Stimulated activated CD8-positive, alpha-beta memory T cell treated with anti-CD3 and anti-CD28 coated beads, Interleukin-7, amount 100 ng/mL, for 24 hours (primary cell): ENCODE results near the gene KIF17.

Experiments used
- DNase-seq: peaks from one replicate; pipeline ENCODE4 v3.0.0-alpha.2; 2020; ENCODE audit warnings: low read depth

The KIF17 gene

DNA sequence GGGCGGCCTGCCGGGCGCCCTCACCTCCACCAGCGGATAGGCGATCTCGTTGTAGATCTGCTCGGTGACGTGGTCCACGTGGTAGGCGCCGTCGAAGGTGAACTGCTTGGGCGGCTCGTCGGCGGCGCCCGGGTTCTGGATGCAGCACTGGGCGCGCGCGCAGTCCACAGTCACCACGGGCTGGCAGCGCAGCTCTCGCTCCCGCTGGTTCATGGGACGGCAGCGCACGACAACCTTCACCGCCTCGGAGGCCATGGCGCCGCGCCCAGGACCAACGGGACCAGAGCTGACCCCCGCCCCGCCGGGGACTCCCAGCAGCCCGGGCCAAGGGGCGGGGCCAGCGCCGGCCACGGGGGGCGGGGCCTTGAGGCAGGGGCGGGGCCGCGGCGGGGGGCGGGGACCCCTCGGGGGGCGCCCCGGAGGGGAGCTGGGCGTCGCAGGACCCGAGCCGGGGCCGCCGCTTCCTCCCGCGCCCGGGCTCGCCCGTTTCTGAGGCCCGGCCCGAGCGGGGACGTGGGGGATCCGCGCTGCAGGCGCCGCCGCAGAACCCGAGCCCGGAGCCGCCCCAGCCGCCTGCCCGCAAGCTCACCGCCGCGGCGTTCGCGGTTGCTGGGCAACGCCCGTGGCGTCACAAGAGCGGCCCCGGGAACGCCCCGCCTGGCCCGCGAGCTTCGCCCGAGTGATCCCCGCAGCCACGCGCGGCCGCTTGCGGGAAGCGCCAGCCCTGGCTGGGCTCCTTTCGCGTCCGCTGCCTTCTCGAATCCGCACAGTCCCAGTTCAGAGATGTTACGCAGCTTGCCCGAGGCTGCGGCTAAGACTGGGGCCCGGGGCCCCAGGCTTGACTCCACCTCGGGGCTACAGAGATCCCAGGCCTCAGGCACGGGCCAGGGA lies at the start of gene KIF17:
KIF17 (minus strand) TSS at position 556 of the 891 bp plus-strand sequence; CDS start at position 255, 301 bp downstream.
- DNase-seq = no peak

DNA sequence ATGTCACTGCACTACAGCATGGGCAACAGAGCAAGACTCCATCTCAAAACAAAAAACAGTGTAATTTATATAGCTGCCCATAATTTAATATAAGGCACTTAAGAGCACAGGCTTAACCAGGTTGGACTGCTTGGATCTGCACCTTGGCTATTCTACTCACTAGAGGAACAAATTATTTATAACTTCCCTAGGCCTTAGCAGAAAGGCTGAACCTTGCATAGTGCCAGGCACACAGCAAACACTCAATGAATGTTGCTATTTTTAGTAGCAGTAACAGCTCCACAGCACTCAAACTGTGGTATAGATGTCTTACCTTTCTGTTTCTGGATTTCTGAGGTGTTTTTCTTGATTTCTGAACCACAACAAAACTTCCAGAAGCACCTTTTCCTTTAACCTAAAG lies 49.5 kb upstream of the KIF17 start:
- no peak for DNase-seq

DNA sequence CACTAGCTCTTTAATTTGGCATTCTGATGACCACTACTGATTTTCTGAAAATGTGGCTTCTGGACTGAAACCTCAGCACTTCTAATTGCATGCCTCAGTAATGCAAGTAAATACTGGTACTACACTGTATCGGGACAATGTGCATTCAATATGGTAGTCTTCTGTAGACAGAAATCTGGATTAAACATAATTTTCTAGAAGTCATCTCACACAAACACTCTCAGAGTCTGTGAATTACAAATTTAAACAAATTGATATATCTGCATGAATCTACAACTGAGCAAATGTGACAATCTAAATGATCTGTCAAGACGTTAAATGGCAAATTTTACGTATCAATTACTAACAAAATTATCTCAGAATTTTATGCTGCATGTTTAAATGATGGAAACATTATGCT lies 45.6 kb upstream of the KIF17 start:
- DNase-seq = no peak

GRCh38 chr1:20760322-20760721 lies 42.5 kb upstream of the KIF17 start:
- DNase-seq = no peak

DNA sequence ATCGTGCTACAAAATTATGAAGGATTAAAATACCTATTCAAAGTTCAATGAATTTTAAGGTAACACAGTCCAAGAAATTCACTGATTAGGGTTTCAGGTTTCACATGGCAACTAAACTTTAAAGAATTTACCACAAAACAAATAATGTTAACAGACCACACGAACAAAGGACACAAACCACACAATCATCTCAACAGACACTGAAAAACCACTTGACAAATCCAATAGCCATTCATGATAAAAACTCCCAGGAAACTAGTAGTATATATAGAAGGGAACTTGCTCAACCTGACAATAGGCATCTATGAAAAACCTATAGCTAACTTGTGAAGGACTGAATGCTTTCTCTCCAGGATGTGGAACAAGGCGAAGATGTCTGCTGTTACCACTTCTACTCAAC lies 35.8 kb upstream of the KIF17 start:
- no peak for DNase-seq

GRCh38 chr1:20751462-20751990 lies 33.7 kb upstream of the KIF17 start:
- no peak for DNase-seq

GRCh38 chr1:20742671-20743070 lies 24.9 kb upstream of the KIF17 start:
- no peak for DNase-seq

- no peak for DNase-seq
Observed at GRCh38 chr1:20740781-20741180, 23.0 kb upstream of the KIF17 start.

- DNase-seq = no peak
Observed at GRCh38 chr1:20739225-20739624, 21.4 kb upstream of the KIF17 start.

- DNase-seq = no peak
Observed at GRCh38 chr1:20735581-20736111, 17.8 kb upstream of the KIF17 start.

- no peak for DNase-seq
Observed at GRCh38 chr1:20733360-20733975, 15.7 kb upstream of the KIF17 start.

DNA sequence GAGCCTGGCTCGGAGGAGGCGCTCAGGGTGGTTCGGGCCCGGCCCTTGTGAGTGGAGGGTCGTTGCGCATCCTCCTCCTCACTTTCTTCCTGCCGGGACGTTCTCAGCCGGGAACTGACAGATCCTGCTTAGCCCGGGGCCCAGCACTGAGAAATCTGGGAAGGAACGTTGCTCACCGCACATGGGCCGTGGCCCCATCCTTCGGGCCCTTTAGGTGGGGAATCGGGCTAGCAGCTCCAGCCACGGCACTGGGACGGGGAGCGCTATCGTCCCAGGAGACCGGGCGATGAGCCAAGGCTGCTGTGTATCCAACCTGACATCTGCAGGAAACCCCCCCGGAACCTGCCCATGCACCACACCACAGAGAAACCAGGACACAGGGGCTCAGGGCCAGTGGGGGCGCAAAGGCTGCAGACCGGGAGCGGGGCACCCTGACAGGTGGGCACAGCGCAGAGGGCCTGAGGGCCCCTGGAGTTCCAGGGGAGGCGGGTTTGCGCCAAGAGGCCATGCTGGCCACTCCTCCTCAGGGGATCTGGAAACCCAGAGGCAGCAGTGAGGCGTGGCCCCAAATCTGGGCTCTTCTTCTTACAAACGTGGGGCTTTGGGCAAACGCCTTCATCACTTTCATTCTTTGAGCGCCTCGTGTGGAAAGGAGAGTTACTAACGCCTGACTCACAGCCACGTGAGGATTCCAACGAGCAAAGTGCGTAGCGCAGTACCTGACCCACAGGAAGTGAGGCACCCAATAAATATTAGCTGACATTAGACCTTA lies 15.0 kb upstream of the KIF17 start, which contains the start of gene SH2D5:
SH2D5 (minus strand) TSS at position 116 of the 772 bp plus-strand sequence. CDS start 4,659 bp downstream, outside the sequence.
- DNase-seq = peak; percentile 47

GRCh38 chr1:20732071-20732587 lies 14.3 kb upstream of the KIF17 start:
- DNase-seq = peak; percentile 30

DNA sequence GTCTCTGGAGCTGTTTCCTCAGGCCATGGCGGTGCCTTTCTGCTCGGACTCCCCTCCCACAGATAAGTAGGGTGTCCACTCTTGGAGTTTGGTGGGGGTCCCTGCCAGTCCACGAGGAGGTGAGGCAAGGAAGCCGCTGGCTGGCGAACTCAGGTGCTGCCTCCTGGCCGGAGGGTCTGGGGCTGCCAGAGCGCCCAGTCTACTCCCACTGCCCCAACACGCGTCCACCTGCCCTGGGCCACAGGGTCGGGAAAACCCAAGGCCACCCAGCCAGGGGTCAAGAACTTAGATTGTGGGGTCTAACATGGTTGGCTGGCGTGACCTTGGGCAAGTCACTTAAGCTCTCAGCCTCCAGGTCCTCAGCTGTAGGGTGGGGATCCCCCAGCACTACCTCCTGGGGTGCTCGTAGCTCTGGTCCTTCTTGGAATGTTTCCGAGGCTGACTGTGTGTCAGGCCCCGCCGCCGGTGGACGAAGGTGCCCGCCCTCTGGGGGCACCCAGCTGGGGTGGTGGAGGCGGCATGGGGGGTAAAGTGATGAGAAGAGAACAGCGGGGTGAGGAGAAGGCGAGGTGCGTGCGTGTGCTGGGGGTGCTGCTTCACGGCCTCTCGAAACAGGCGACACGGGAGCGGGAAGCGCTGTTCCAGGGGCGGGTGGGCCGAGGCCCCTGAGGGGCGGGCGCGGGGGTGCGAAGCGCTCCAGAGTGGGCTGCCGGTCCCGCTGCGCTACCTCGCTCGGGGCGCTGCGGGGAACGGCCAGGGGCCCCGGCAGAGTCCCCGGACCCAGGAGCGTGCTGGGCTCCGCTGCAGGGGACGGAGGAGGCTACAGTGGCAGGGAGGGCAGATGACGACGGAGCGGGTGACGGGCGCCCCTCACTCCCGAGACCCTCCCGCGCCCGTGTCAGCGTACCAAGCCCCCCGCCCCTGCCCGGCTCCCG lies 13.5 kb upstream of the KIF17 start:
- no peak for DNase-seq

GRCh38 chr1:20730690-20731056 lies 12.9 kb upstream of the KIF17 start:
- DNase-seq = no peak

GRCh38 chr1:20729990-20730689 lies 12.3 kb upstream of the KIF17 start:
- DNase-seq = no peak

- DNase-seq = no peak
Observed at GRCh38 chr1:20729155-20729931, 11.5 kb upstream of the KIF17 start.

DNA sequence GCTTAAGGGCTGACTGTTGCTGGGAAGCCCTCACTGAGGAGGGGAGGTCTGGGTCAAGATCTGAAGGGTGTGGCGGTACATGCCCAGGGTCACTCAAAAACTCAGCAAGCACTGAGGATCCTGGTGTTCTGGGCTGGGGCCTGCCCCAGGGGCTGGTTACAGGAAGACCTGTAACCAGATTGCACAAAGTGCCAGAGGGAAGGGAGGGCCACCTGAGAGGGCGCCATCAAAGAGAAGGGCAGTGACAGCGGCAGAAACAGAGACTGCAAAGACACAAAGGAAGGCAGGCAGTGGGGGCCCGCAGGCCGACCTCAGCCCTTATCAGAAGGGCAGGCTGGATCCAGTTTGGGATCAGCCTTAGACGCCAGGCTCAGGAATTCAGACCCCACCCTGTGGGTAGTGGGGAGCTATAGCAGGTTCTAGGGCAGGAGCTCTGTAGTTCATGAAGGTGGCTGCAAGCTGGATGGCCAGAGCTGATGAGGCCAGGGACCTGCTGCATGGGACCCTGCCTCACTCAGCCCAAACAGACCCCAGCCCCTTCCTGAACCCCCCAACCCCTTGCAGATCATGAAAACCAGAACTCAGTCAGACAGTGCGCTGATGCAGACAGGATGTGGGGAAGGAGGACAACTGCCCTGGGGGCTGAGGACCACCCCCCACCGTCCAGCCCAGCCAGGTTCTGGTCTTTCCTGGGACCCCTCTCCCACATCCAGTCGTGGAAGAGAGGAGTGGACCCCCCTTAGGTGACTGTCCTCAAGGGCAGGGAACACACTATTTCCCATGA lies 10.8 kb upstream of the KIF17 start:
- no peak for DNase-seq
